Adipocyte (in vitro differentiated cells): ENCODE data around the gene ARL6IP5.

Source experiments
- DNase-seq: peaks from one replicate; pipeline ENCODE4 v3.0.0-alpha.2; 2015; ENCODE audit warnings: low read depth
- H3K27me3 ChIP-seq: replicated peaks from 2 replicates; pipeline ENCODE4 v1.7.0; 2013; ENCODE audit warnings: mild to moderate bottlenecking, low read length, moderate library complexity; ENCODE audit not compliant: control insufficient read depth, insufficient read depth
- H3K36me3 ChIP-seq: 2 replicates; pipeline ENCODE4 v1.7.0; 2013; ENCODE audit warnings: low read length, mild to moderate bottlenecking, moderate library complexity; ENCODE audit not compliant: control insufficient read depth, insufficient read depth, severe bottlenecking
- H3K4me1 ChIP-seq: 2 replicates; pipeline ENCODE4 v1.7.0; 2013; ENCODE audit warnings: mild to moderate bottlenecking, low read length, moderate library complexity; ENCODE audit not compliant: control insufficient read depth, insufficient read depth
- H3K4me3 ChIP-seq: 2 replicates; pipeline ENCODE4 v1.7.0; 2013; ENCODE audit warnings: mild to moderate bottlenecking, low read length, moderate library complexity
- H3K9ac ChIP-seq: 2 replicates; pipeline ENCODE4 v1.7.0; 2013; ENCODE audit warnings: mild to moderate bottlenecking, low read length, moderate library complexity
- H3K9me3 ChIP-seq: 2 replicates; pipeline ENCODE4 v1.7.0; 2013; ENCODE audit warnings: mild to moderate bottlenecking, low read length, moderate library complexity; ENCODE audit not compliant: control insufficient read depth

ARL6IP5 gene

GRCh38 chr3:69103123-69103522, 18.4 kb downstream of the ARL6IP5 start:
- H3K4me3 ChIP-seq, result no peak overlapping the region
- H3K4me1 ChIP-seq, result peaks cover 29% of the 10 kb centered on the region
- no peak overlapping the region for H3K9ac ChIP-seq
- no peak for DNase-seq
- H3K36me3 ChIP-seq, result peaks cover 74% of the 10 kb centered on the region
- H3K27me3 ChIP-seq, result no peaks in the 10 kb centered on the region
- no peaks in the 10 kb centered on the region for H3K9me3 ChIP-seq

GRCh38 chr3:69104586-69104985, 19.8 kb downstream of the ARL6IP5 start:
- peak overlapping the region; percentile 58 for H3K9ac ChIP-seq
- H3K27me3 ChIP-seq, result no peaks in the 10 kb centered on the region
- H3K4me3 ChIP-seq, result no peak overlapping the region
- H3K9me3 ChIP-seq, result no peaks in the 10 kb centered on the region
- DNase-seq, result no peak
- H3K4me1 ChIP-seq, result peaks cover 29% of the 10 kb centered on the region
- peaks cover 66% of the 10 kb centered on the region for H3K36me3 ChIP-seq

GRCh38 chr3:69105320-69105719, 20.6 kb downstream of the ARL6IP5 start:
- peaks cover 59% of the 10 kb centered on the region for H3K36me3 ChIP-seq
- no peak for DNase-seq
- H3K27me3 ChIP-seq, result no peaks in the 10 kb centered on the region
- H3K9ac ChIP-seq, result peak overlapping the region; percentile 74
- H3K9me3 ChIP-seq, result no peaks in the 10 kb centered on the region
- peak overlapping the region; percentile 58 for H3K4me3 ChIP-seq
- peaks cover 29% of the 10 kb centered on the region for H3K4me1 ChIP-seq

- H3K4me3 ChIP-seq, result no peak overlapping the region
- DNase-seq, result no peak
- no peaks in the 10 kb centered on the region for H3K27me3 ChIP-seq
- H3K9ac ChIP-seq, result no peak overlapping the region
- no peaks in the 10 kb centered on the region for H3K9me3 ChIP-seq
- H3K4me1 ChIP-seq, result peaks cover 27% of the 10 kb centered on the region
- H3K36me3 ChIP-seq, result peaks cover 36% of the 10 kb centered on the region
Measured at GRCh38 chr3:69107841-69108240, 23.1 kb downstream of the ARL6IP5 start.

GRCh38 chr3:69108811-69109210, 24.1 kb downstream of the ARL6IP5 start:
- Histone ChIP-seq H3K36me3 (peaks cover 26% of the 10 kb centered on the region), H3K27me3 (no peaks in the 10 kb centered on the region), H3K4me1 (peaks cover 35% of the 10 kb centered on the region), H3K9me3 (no peaks in the 10 kb centered on the region), H3K9ac (no peak overlapping the region), H3K4me3 (no peak overlapping the region)
- no peak for DNase-seq

- Histone ChIP-seq H3K27me3 (no peaks in the 10 kb centered on the region), H3K4me3 (no peak overlapping the region), H3K9me3 (no peaks in the 10 kb centered on the region), H3K9ac (no peak overlapping the region), H3K4me1 (peaks cover 28% of the 10 kb centered on the region), H3K36me3 (peaks cover 4% of the 10 kb centered on the region)
- DNase-seq, result no peak
Measured at GRCh38 chr3:69110941-69111546, 26.3 kb downstream of the ARL6IP5 start.

- H3K9ac ChIP-seq, result no peak overlapping the region
- no peak for DNase-seq
- H3K36me3 ChIP-seq, result no peaks in the 10 kb centered on the region
- H3K4me1 ChIP-seq, result peaks cover 30% of the 10 kb centered on the region
- H3K27me3 ChIP-seq, result no peaks in the 10 kb centered on the region
- no peak overlapping the region for H3K4me3 ChIP-seq
- no peaks in the 10 kb centered on the region for H3K9me3 ChIP-seq
Measured at GRCh38 chr3:69113536-69113935, 28.8 kb downstream of the ARL6IP5 start.

GRCh38 chr3:69115731-69116130, 31.0 kb downstream of the ARL6IP5 start:
- Histone ChIP-seq H3K9ac (no peak overlapping the region), H3K4me1 (peaks cover 30% of the 10 kb centered on the region), H3K27me3 (no peaks in the 10 kb centered on the region), H3K4me3 (no peak overlapping the region), H3K36me3 (no peaks in the 10 kb centered on the region), H3K9me3 (no peaks in the 10 kb centered on the region)
- DNase-seq, result no peak

- Histone ChIP-seq H3K9me3 (no peaks in the 10 kb centered on the region), H3K27me3 (no peaks in the 10 kb centered on the region), H3K4me3 (no peak overlapping the region), H3K4me1 (peaks cover 30% of the 10 kb centered on the region), H3K36me3 (no peaks in the 10 kb centered on the region), H3K9ac (no peak overlapping the region)
- DNase-seq, result no peak
Measured at GRCh38 chr3:69116162-69116561, 31.4 kb downstream of the ARL6IP5 start.

GRCh38 chr3:69116897-69117296, 32.2 kb downstream of the ARL6IP5 start:
- no peaks in the 10 kb centered on the region for H3K9me3 ChIP-seq
- H3K36me3 ChIP-seq, result no peaks in the 10 kb centered on the region
- no peak for DNase-seq
- H3K4me1 ChIP-seq, result peaks cover 30% of the 10 kb centered on the region
- H3K9ac ChIP-seq, result no peak overlapping the region
- no peak overlapping the region for H3K4me3 ChIP-seq
- no peaks in the 10 kb centered on the region for H3K27me3 ChIP-seq

GRCh38 chr3:69118555-69118954, 33.8 kb downstream of the ARL6IP5 start:
- Histone ChIP-seq H3K4me1 (peaks cover 24% of the 10 kb centered on the region), H3K4me3 (no peak overlapping the region), H3K36me3 (no peaks in the 10 kb centered on the region), H3K9ac (no peak overlapping the region), H3K27me3 (no peaks in the 10 kb centered on the region), H3K9me3 (no peaks in the 10 kb centered on the region)
- DNase-seq, result no peak

- H3K9ac ChIP-seq, result no peak overlapping the region
- no peak for DNase-seq
- H3K9me3 ChIP-seq, result no peaks in the 10 kb centered on the region
- peaks cover 18% of the 10 kb centered on the region for H3K4me1 ChIP-seq
- H3K36me3 ChIP-seq, result no peaks in the 10 kb centered on the region
- H3K4me3 ChIP-seq, result no peak overlapping the region
- no peaks in the 10 kb centered on the region for H3K27me3 ChIP-seq
Measured at GRCh38 chr3:69119138-69119537, 34.4 kb downstream of the ARL6IP5 start.
